Vein endothelial cell (primary cell): Measurements from ENCODE around the gene OXCT2. TPM values are rescaled to one million over a fixed set of nuclear protein-coding genes. Genes with fewer than 3 reads are reported as not detected.

ENCODE experiments used
- small RNA-seq: library from RNA; depleted of rRNA; stranded (forward); fragments of <200 nt; gene quantifications from one replicate; pipeline ENCODE3, GENCODE V24; 2012
- total RNA-seq: library from RNA; depleted of rRNA; stranded (reverse); fragments of >200 nt; gene quantifications from 2 replicates; pipeline ENCODE4 v1.2.3, GENCODE V29; 2012

The OXCT2 gene
- 2.3 and 2.9 TPM in 2 replicates for total RNA-seq

GRCh38 chr1:39771022-39771532 lies at the start of gene OXCT2:
Gene OXCT2, minus strand, starts transcription at chr1:39771348. Its CDS starts 93 bp downstream, at chr1:39771255.

DNA sequence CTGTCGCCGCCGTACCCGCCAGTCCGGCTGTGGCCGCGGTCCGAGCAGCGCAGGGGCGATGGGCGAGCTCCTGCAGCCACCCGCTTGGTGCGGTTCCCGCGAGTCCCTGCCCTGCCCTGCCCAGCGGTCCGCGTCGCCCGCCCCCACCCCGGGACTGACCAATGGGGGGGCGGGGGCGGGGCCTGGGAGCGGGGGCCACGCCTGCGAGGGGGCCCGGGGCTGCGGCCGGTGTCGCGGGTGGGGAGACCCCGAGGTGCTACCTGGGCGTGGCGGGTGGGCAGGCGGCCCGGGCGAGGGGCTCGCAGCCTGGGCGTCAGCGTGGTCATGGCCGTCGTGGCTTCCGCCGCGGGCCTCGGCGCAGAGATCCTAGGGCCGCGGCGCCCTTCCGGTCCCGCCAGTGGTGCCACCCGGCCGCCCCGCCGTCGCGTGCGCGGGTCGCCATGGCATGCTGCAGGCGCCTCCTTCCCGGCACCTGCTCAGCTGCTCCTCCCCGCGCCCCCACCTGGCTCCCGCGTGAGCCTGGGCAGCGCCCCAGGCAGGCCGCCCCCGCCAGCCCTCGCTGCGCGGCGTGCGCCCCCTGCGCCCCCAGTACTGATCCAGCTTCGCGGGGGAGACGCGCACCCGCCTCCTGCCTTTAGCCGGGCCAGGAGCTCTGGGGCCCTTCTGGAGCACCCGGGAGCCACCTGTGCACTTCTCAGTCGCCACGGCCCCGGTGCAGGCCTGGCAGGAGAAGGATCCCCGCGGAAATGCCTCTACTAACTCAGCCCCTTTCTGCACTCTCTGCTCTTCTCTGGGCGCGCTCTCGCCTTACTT lies 17.8 kb upstream of the OXCT2 start, which contains the start of gene BMP8B:
BMP8B (minus strand) TSS at position 108 of the 813 bp plus-strand sequence. CDS start 380 bp downstream, outside the sequence.

GRCh38 chr1:39738622-39739366 lies 32.4 kb downstream of the OXCT2 start, which contains the start of gene PPIE:
Gene PPIE, plus strand, starts transcription at chr1:39738882. Its CDS starts 19 bp downstream, at chr1:39738901.

Small RNA genes lying within 50 kb of the gene (small RNA-seq; reads per million reads assigned to genes)
- gene AL033527.1: not detected
- gene RNU7-121P: not detected

Other genes with a start within 250 kb of the OXCT2 start
- 159 and 171 TPM in 2 replicates for gene PABPC4, start 194.6 kb downstream of the OXCT2 start, total RNA-seq
- gene HEYL, start 131.7 kb downstream of the OXCT2 start, total RNA-seq: 0.38 TPM in 1 of 2 replicates, not detected in the other
- not detected in 2 replicates for gene NT5C1A, start 99.2 kb downstream of the OXCT2 start, total RNA-seq
- gene HPCAL4, start 79.9 kb downstream of the OXCT2 start, total RNA-seq: not detected in 2 replicates
- 29.7 and 31.7 TPM in 2 replicates for gene PPIE, start 32.5 kb downstream of the OXCT2 start, total RNA-seq
- gene BMP8B, start 17.5 kb upstream of the OXCT2 start, total RNA-seq: under 0.01 TPM in 1 of 2 replicates, not detected in the other
- 19.6 and 22.9 TPM in 2 replicates for gene TRIT1, start 112.2 kb upstream of the OXCT2 start, total RNA-seq
- gene MYCL, start 130.6 kb upstream of the OXCT2 start, total RNA-seq: 2.1 and 2.9 TPM in 2 replicates
- 1.6 and 3.4 TPM in 2 replicates for gene MFSD2A, start 183.8 kb upstream of the OXCT2 start, total RNA-seq